Prostate gland (tissue), 2 donors: ENCODE results near the gene LCORL. TPM values are rescaled to one million over a fixed set of nuclear protein-coding genes. Genes with fewer than 3 reads are reported as not detected.
"Not testable (repeated sequence)": the region's sequence is repeated elsewhere in the genome, so short reads cannot be mapped to it uniquely, and the experiment has no call there.

Experiments
- DNase-seq: peaks from one replicate; pipeline ENCODE4 v3.0.0-alpha.2; 2019; ENCODE audit warnings: low spot score
- H3K27ac ChIP-seq, 2 donors: fragments of 200-600 bp; sonication (generic); 2 replicates each; pipeline ENCODE4 v1.5.1; 2017 to 2019
- H3K27me3 ChIP-seq: fragments of 200-600 bp; sonication (generic); replicated peaks from 2 replicates; pipeline ENCODE4 v1.5.1; 2019; ENCODE audit not compliant: insufficient read depth
- H3K36me3 ChIP-seq, 2 donors: fragments of 200-600 bp; sonication (generic); 1 replicate in 1 of 2; 2 replicates in 1 of 2; pipeline versions ENCODE4 v1.5.1 to v1.8.1; 2017 to 2019
- H3K4me1 ChIP-seq: fragments of 200-600 bp; sonication (generic); replicated peaks from 2 replicates; pipeline ENCODE4 v1.5.1; 2019
- H3K4me3 ChIP-seq, 2 donors: fragments of 200-600 bp; sonication (generic); 2 replicates each; pipeline ENCODE4 v1.5.1; 2017 to 2019
- H3K9me3 ChIP-seq: fragments of 200-600 bp; sonication (generic); 2 replicates; pipeline ENCODE4 v1.5.1; 2017
- POLR2A ChIP-seq: fragments of 450-650 bp; IDR thresholded peaks from one replicate; pipeline ENCODE4 v1.6.1; 2016; ENCODE audit warnings: antibody characterized with exemption, mild to moderate bottlenecking
- POLR2AphosphoS5 ChIP-seq: sonication (generic); formaldehyde crosslinking; IDR thresholded peaks from one replicate; pipeline ENCODE4 v1.6.1; 2017; ENCODE audit warnings: antibody characterized with exemption
- WGBS: methylation state at CpG from one replicate; pipeline ENCODE4 v1.1.5; 2018; 5-methylcytosine and 5-hydroxymethylcytosine counted together
- intact Hi-C: fragments of 100-400 bp; cut with DNase I; formaldehyde crosslinking; loops from one replicate; pipeline ENCODE4 v1.14.2; 2022
- total RNA-seq, 2 donors: library from RNA; depleted of rRNA; stranded (reverse); fragments of >200 nt; gene quantifications; one replicate each; pipeline ENCODE4 v1.1.0, GENCODE V29; 2016
- TF ChIP-seq, protein P1 (sequence below), 4 experiments: fragments of 200-600 bp in 2 of 4; fragments of 450-650 bp in 2 of 4; sonication (generic) in 2 of 4; IDR thresholded peaks; 1 replicate in 3 of 4; 2 replicates in 1 of 4; pipeline ENCODE4 v1.5.1; 2016 to 2019; ENCODE audit warnings: antibody characterized with exemption in 4 of 4, mild to moderate bottlenecking in 2 of 4, moderate library complexity in 2 of 4

Gene LCORL
- total RNA-seq, 2 donors from 2014 or later: 17.8 to 34.5 TPM

DNA sequence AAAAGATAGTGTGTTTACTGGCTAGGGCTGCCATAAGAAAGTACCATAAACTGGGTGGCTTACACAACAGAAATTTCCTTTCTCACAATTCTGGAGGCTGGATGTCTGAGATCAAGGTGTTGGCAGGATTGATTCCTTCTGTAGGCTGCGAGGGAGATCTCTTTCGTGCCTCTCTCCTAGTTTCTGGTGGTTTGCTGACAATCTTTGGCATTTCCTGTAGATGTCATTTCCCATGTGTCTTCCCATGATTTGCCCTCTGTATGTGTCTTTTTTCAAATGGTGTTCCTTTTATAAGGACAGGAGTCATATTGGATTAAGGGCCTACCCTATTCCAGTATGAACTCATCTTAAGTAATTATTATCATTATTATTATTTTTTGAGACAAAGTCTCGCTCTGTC is 27.9 kb upstream of the LCORL start:
- no peaks in the 10 kb centered on the region for H3K4me1 ChIP-seq
- no peak overlapping the region for H3K4me3 ChIP-seq
- H3K27me3 ChIP-seq: no peaks in the 10 kb centered on the region
- no peaks in the 10 kb centered on the region for H3K36me3 ChIP-seq
- intact Hi-C loops: no loop called here
- DNase-seq: no peak
- no peaks in the 10 kb centered on the region for H3K9me3 ChIP-seq
- 86% methylated on average over 3 of the region's 3 CpGs for WGBS
- H3K27ac ChIP-seq: no peak overlapping the region
- TF ChIP-seq POLR2A (no peak), POLR2AphosphoS5 (no peak)
- TF ChIP-seq, protein P1, sequence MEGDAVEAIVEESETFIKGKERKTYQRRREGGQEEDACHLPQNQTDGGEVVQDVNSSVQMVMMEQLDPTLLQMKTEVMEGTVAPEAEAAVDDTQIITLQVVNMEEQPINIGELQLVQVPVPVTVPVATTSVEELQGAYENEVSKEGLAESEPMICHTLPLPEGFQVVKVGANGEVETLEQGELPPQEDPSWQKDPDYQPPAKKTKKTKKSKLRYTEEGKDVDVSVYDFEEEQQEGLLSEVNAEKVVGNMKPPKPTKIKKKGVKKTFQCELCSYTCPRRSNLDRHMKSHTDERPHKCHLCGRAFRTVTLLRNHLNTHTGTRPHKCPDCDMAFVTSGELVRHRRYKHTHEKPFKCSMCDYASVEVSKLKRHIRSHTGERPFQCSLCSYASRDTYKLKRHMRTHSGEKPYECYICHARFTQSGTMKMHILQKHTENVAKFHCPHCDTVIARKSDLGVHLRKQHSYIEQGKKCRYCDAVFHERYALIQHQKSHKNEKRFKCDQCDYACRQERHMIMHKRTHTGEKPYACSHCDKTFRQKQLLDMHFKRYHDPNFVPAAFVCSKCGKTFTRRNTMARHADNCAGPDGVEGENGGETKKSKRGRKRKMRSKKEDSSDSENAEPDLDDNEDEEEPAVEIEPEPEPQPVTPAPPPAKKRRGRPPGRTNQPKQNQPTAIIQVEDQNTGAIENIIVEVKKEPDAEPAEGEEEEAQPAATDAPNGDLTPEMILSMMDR (IDR thresholded peaks at IDR 0.05): no peak

DNA sequence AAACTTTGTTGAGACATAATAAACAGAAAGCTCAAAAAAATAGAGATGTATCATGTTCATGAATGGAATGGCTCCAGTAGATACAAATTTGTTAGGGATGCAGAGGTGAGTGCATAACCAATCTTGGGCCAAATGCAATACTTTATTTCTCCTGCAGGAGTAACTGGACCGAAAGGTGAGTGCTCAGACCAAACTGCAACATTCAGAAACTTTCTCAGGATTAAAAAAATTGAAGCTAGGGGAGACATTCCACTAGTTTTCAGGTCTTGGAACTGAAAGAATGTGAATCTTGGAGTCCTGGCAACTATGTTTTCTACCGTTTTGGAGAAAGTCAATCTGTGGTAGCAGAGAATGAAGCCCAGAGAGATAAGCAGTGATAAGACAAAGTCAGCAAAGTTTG is 21.2 kb upstream of the LCORL start:
- H3K4me1 ChIP-seq: no peaks in the 10 kb centered on the region
- no peaks in the 10 kb centered on the region for H3K9me3 ChIP-seq
- H3K27me3 ChIP-seq: no peaks in the 10 kb centered on the region
- intact Hi-C loops: no loop called here
- DNase-seq: no peak
- no peak overlapping the region for H3K27ac ChIP-seq
- TF ChIP-seq, protein P1 (IDR thresholded peaks at IDR 0.05): no peak
- TF ChIP-seq POLR2AphosphoS5 (no peak), POLR2A (no peak)
- WGBS: 57% methylated on average over 2 of the region's 2 CpGs
- H3K4me3 ChIP-seq: no peak overlapping the region
- H3K36me3 ChIP-seq: no peaks in the 10 kb centered on the region

DNA sequence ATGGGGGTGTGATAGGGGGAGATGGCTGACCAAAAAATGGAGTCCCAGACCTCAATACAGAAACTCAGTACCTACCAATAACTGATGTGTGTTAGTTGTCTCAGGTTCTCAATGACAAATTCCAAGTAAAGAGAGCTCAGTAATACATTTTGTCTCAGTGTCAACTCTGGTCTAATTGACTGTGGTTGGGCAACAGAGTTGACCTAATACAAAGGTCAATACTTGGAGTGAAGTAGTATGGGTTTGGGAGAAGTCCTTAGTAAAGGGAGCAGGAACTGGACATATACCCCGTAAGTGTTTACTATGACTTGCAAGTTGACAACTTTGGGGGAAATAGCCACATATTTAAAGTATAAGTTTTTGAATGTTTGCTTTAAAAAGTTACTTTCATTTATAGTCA is 20.5 kb upstream of the LCORL start:
- DNase-seq: no peak
- intact Hi-C loops: no loop called here
- TF ChIP-seq POLR2A (no peak), POLR2AphosphoS5 (no peak)
- TF ChIP-seq, protein P1 (IDR thresholded peaks at IDR 0.05): no peak

DNA sequence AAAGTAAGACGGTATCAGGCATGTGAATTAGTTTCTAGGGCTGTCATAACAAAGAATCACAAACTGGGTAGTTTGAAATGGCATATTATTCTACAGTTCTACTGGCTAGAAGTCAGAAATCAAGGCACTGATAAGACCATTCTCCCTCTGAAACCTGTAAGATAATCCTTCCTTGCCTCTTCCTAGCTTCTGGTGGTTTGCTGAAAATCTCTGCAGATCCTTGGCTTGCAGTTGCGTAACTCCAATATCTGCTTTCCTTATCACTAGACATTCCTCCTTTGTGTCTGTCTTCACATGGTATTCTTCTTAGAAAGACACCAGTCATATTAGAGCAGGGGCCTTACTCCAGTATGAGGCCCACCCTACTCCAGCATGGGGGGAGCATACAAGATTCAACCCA is 19.6 kb upstream of the LCORL start:
- WGBS: 91% methylated on average over 2 of the region's 2 CpGs
- H3K27ac ChIP-seq: no peak overlapping the region
- no peaks in the 10 kb centered on the region for H3K4me1 ChIP-seq
- no peaks in the 10 kb centered on the region for H3K36me3 ChIP-seq
- no peak overlapping the region for H3K4me3 ChIP-seq
- H3K9me3 ChIP-seq: no peaks in the 10 kb centered on the region
- H3K27me3 ChIP-seq: no peaks in the 10 kb centered on the region
- TF ChIP-seq POLR2A (no peak), POLR2AphosphoS5 (no peak)
- TF ChIP-seq, protein P1 (IDR thresholded peaks at IDR 0.05): no peak
- intact Hi-C loops: no loop called here
- no peak for DNase-seq

More for the DNA sequence above, 20.5 kb upstream of the LCORL start:
- Histone ChIP-seq H3K27ac (no peak overlapping the region), H3K9me3 (no peaks in the 10 kb centered on the region), H3K4me1 (no peaks in the 10 kb centered on the region), H3K4me3 (no peak overlapping the region), H3K36me3 (no peaks in the 10 kb centered on the region), H3K27me3 (no peaks in the 10 kb centered on the region)
- 94% methylated on average over 1 of the region's 1 CpG for WGBS

DNA sequence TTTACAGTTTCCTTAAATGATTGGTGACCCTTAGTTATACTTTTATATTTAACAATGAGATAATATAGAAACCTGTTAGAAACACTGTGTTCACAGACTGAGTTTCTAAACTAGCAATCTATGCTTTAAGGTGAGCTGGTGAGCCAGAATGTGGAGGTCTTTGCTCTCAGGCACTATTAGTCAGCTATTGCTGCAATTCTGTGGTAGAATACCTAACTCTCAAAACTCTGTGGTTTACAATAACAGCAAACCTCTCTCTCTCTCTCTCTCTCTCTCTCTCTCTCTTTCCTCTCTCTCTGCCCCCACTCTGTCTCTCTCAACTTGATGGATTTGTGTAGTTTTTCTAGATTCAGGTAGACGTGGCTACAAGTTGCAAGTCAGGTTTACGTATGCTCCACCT is 17.6 kb upstream of the LCORL start:
- Histone ChIP-seq H3K4me1 (no peaks in the 10 kb centered on the region), H3K27ac (no peak overlapping the region), H3K9me3 (no peaks in the 10 kb centered on the region), H3K4me3 (no peak overlapping the region), H3K36me3 (no peaks in the 10 kb centered on the region), H3K27me3 (no peaks in the 10 kb centered on the region)
- no peak for TF ChIP-seq POLR2A
- no peak for TF ChIP-seq POLR2AphosphoS5
- TF ChIP-seq, protein P1 (IDR thresholded peaks at IDR 0.05): no peak
- no peak for DNase-seq
- intact Hi-C loops: no loop called here
- 57% methylated on average over 2 of the region's 2 CpGs for WGBS

DNA sequence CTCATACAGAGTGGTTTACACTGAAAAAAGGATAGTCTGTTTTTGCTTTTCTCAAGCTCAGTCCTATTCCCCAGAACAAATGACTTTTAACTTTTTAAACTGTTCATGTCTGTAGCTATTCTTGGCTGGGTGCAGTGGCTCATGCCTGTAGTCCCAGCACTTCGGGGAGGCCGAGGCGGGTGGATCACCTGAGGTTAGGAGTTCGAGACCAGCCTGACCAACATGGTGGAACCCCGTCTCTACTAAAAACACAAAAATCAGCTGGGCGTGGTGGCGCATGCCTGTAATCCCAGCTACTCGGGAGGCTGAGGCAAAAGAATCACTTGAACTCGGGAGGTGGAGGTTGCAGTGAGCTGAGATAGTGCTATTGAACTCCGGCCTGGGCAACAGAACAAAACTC is 14.8 kb upstream of the LCORL start:
- H3K4me1 ChIP-seq, H3K9me3 ChIP-seq, H3K27ac ChIP-seq, H3K36me3 ChIP-seq, intact Hi-C loops, H3K4me3 ChIP-seq, DNase-seq, H3K27me3 ChIP-seq: not testable (repeated sequence)
- 90% methylated on average over 10 of the region's 10 CpGs for WGBS
